ENCODE measurements around the gene EMILIN3.

GRCh38 chr20:41350408-41350962, 16.1 kb downstream of the EMILIN3 start:
- TF ChIP-seq, protein P1, sequence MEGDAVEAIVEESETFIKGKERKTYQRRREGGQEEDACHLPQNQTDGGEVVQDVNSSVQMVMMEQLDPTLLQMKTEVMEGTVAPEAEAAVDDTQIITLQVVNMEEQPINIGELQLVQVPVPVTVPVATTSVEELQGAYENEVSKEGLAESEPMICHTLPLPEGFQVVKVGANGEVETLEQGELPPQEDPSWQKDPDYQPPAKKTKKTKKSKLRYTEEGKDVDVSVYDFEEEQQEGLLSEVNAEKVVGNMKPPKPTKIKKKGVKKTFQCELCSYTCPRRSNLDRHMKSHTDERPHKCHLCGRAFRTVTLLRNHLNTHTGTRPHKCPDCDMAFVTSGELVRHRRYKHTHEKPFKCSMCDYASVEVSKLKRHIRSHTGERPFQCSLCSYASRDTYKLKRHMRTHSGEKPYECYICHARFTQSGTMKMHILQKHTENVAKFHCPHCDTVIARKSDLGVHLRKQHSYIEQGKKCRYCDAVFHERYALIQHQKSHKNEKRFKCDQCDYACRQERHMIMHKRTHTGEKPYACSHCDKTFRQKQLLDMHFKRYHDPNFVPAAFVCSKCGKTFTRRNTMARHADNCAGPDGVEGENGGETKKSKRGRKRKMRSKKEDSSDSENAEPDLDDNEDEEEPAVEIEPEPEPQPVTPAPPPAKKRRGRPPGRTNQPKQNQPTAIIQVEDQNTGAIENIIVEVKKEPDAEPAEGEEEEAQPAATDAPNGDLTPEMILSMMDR (conservative IDR thresholded peaks at IDR 0.05; ENCODE audit: low read length) = no peak
- TF ChIP-seq EZH2phosphoT487 (IDR thresholded peaks at IDR 0.05; ENCODE audit: borderline replicate concordance, low read depth, low read length) = no peak
